HG03039 (cell line): ENCODE measurements around the gene PCDHGB6.
A peak's percentile ranks its signal among the peaks of the same experiment; 100 is the strongest.
"Not testable (repeated sequence)": the region's sequence is repeated elsewhere in the genome, so short reads cannot be mapped to it uniquely, and the experiment has no call there.

Source experiments
- ATAC-seq: cut with Tn5 transposase; IDR thresholded peaks from one replicate; pipeline ENCODE4 v1.9.1; 2021; ENCODE audit warnings: mild to moderate bottlenecking, moderate library complexity; ENCODE audit not compliant: unreplicated experiment

PCDHGB6 gene

DNA sequence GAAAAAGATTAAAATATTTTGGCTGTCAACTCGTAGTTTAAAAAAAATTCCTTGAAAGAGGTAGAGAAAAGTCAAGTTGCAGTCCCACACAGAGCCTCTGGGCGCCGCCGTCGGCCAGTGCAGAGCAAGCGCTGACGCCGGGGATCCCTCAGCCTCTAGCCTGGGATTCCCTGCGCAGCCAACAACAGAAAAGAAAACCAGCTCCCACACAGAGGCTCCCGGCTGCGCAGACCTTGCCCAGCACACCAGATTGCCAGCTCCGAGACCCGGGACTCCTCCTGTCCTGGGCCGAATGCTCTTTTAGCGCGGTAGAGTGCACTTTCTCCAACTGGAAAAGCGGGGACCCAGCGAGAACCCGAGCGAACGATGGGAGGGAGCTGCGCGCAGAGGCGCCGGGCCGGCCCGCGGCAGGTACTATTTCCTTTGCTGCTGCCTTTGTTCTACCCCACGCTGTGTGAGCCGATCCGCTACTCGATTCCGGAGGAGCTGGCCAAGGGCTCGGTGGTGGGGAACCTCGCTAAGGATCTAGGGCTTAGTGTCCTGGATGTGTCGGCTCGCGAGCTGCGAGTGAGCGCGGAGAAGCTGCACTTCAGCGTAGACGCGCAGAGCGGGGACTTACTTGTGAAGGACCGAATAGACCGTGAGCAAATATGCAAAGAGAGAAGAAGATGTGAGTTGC is 9.8 kb downstream of the PCDHGB6 start, which contains the start of gene PCDHGB7:
PCDHGB7 (plus strand) TSS at position 184 of the 679 bp plus-strand sequence; CDS start at position 367, 183 bp downstream.
- ATAC-seq = peak; percentile 81

- ATAC-seq = no peak
These were observed 11.5 kb downstream of the PCDHGB6 start for GRCh38 chr5:141419074-141419880.

DNA sequence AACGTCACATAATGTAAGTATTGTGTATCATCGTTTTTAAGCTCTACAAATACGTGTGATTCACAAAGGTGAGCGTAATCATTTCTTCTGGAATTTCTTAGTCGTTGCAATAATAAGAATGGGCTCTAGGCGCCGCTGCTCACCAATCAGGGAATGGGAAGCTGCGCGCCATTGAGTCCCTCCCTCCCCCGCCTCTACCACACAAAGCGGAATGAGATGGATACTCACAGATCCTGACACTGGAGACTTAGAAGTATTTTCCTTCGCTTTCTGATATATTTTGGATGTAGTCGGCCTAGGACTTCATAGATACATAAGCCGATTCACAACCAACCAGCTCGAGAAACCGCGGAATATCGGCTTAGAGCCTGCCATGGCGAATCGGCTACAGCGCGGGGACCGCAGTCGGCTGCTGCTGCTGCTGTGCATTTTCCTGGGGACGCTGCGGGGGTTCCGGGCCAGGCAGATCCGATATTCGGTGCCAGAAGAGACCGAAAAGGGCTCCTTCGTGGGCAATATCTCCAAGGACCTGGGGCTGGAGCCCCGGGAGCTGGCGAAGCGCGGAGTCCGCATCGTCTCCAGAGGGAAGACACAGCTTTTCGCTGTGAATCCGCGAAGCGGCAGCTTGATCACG is 13.2 kb downstream of the PCDHGB6 start, which contains the start of gene PCDHGA11:
PCDHGA11 (plus strand) TSS at position 197 of the 634 bp plus-strand sequence; CDS start at position 374, 177 bp downstream.
- no peak for ATAC-seq

DNA sequence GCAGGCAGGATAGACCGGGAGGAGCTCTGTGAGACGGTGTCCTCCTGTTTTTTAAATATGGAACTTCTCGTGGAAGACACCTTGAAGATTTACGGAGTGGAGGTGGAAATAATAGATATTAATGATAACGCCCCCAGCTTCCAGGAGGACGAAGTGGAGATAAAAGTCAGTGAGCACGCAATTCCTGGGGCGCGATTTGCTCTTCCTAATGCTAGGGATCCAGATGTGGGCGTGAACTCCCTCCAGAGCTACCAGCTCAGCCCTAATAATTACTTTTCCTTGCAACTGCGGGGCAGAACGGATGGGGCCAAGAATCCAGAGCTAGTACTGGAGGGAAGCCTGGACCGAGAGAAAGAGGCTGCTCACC is 13.7 kb downstream of the PCDHGB6 start:
- ATAC-seq = no peak

DNA sequence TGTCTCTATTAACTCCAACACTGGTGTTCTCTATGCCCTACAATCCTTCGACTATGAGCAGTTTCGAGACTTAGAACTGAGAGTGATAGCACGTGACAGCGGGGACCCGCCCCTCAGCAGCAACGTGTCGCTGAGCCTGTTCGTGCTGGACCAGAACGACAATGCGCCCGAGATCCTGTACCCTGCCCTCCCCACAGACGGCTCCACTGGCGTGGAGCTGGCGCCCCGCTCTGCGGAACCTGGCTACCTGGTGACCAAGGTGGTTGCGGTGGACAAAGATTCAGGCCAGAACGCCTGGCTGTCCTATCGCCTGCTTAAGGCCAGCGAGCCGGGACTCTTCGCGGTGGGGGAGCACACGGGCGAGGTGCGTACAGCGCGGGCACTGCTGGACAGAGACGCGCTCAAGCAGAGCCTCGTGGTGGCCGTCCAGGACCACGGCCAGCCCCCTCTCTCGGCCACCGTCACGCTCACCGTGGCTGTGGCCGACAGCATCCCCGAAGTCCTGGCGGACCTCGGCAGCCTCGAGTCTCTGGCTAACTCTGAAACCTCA is 15.0 kb downstream of the PCDHGB6 start:
- ATAC-seq = no peak

DNA sequence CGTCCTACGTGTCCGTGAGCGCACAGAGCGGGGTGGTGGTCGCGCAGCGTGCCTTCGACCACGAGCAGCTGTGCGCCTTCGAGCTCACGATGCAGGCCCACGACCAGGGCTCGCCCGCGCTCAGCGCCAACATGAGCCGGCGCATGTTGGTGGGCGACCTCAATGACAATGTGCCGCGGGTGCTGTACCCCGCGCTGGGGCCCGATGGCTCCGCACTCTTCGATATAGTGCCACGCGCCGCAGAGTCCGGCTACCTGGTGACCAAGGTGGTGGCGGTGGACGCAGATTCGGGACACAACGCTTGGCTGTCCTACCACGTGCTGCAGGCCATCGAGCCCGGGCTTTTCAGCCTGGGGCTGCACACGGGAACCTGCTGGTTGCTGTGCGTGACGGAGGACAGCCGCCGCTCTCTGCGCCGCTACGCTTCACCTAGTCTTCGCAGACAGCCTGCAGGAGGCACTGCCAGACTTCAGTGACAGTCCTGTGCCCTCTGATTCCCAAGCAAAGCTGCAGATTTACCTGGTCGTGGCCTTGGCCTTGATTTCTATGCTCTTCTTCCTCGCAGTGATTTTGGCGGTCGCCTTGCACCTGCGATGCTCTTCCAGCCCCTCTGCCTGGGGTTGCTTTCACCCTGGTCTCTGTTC is 20.1 kb downstream of the PCDHGB6 start:
- ATAC-seq = no peak

DNA sequence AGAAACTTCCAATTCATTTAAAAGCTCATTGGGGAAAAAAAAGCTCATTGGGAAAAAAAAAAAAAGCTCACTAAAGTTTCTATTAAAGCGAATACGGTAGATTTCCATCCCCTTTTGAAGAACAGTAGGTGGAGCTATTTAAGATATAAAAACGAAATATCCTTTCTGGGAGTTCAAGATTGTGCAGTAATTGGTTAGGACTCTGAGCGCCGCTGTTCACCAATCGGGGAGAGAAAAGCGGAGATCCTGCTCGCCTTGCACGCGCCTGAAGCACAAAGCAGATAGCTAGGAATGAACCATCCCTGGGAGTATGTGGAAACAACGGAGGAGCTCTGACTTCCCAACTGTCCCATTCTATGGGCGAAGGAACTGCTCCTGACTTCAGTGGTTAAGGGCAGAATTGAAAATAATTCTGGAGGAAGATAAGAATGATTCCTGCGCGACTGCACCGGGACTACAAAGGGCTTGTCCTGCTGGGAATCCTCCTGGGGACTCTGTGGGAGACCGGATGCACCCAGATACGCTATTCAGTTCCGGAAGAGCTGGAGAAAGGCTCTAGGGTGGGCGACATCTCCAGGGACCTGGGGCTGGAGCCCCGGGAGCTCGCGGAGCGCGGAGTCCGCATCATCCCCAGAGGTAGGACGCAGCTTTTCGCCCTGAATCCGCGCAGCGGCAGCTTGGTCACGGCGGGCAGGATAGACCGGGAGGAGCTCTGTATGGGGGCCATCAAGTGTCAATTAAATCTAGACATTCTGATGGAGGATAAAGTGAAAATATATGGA is 22.7 kb downstream of the PCDHGB6 start, which contains the start of gene PCDHGA12:
PCDHGA12 (plus strand) TSS at position 176 of the 782 bp plus-strand sequence; CDS start at position 429, 253 bp downstream.
- ATAC-seq = peak; percentile 61

DNA sequence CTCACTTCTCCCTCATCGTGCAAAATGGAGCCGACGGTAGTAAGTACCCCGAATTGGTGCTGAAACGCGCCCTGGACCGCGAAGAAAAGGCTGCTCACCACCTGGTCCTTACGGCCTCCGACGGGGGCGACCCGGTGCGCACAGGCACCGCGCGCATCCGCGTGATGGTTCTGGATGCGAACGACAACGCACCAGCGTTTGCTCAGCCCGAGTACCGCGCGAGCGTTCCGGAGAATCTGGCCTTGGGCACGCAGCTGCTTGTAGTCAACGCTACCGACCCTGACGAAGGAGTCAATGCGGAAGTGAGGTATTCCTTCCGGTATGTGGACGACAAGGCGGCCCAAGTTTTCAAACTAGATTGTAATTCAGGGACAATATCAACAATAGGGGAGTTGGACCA is 23.5 kb downstream of the PCDHGB6 start:
- ATAC-seq = no peak

- not testable (repeated sequence) for ATAC-seq
These were observed 24.5 kb downstream of the PCDHGB6 start for GRCh38 chr5:141432308-141432707.

DNA sequence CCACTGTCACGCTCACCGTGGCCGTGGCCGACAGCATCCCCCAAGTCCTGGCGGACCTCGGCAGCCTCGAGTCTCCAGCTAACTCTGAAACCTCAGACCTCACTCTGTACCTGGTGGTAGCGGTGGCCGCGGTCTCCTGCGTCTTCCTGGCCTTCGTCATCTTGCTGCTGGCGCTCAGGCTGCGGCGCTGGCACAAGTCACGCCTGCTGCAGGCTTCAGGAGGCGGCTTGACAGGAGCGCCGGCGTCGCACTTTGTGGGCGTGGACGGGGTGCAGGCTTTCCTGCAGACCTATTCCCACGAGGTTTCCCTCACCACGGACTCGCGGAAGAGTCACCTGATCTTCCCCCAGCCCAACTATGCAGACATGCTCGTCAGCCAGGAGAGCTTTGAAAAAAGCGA is 24.9 kb downstream of the PCDHGB6 start:
- not testable (repeated sequence) for ATAC-seq

GRCh38 chr5:141434006-141434405 is 26.2 kb downstream of the PCDHGB6 start:
- no peak for ATAC-seq

GRCh38 chr5:141437221-141437620 is 29.4 kb downstream of the PCDHGB6 start:
- no peak for ATAC-seq

- ATAC-seq = no peak
These were observed 31.8 kb downstream of the PCDHGB6 start for GRCh38 chr5:141439411-141440141.

DNA sequence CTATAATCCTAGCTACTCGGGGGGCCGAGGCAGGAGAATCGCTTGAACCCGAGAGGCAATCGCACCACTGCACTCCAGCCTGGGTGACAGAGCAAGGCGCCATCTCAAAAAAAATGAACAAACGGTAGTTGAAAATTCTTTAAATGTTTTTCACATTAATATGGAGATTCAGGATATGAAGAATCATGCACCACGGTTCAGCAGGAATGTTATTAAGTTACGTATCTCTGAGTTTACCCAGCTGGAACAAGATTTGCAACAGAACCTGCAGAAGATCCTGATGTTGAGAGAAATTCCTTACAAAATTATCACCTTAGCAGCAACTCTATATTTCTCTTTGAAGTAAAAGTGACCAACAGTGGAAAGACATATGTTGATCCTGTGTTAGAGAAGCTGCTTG is 32.5 kb downstream of the PCDHGB6 start:
- ATAC-seq = no peak

- no peak for ATAC-seq
These were observed 33.9 kb downstream of the PCDHGB6 start for GRCh38 chr5:141441571-141442170.
